ENCODE measurements around the gene BCL11B.

BCL11B gene

GRCh38 chr14:99155173-99156089 lies 116.6 kb downstream of the BCL11B start:
- DNase-seq = no peak

GRCh38 chr14:99150236-99150635 lies 121.8 kb downstream of the BCL11B start:
- no peak for DNase-seq

GRCh38 chr14:99148861-99149610 lies 123.0 kb downstream of the BCL11B start:
- DNase-seq = no peak

GRCh38 chr14:99148131-99148530 lies 123.9 kb downstream of the BCL11B start:
- no peak for DNase-seq

- DNase-seq = no peak
Observed at GRCh38 chr14:99147366-99147740, 124.6 kb downstream of the BCL11B start.

GRCh38 chr14:99146616-99147365 lies 125.2 kb downstream of the BCL11B start:
- no peak for DNase-seq

- DNase-seq = no peak
Observed at GRCh38 chr14:99145307-99145706, 126.7 kb downstream of the BCL11B start.

GRCh38 chr14:99143793-99144192 lies 128.2 kb downstream of the BCL11B start:
- DNase-seq = no peak

- DNase-seq = no peak
Observed at GRCh38 chr14:99143126-99143525, 128.9 kb downstream of the BCL11B start.

- no peak for DNase-seq
Observed at GRCh38 chr14:99141236-99141635, 130.8 kb downstream of the BCL11B start.

GRCh38 chr14:99138999-99139865 lies 132.8 kb downstream of the BCL11B start:
- DNase-seq = no peak

GRCh38 chr14:99137913-99138571 lies 134.0 kb downstream of the BCL11B start:
- DNase-seq = peak; percentile 33

GRCh38 chr14:99137001-99137700 lies 134.8 kb downstream of the BCL11B start:
- DNase-seq = no peak

- no peak for DNase-seq
Observed at GRCh38 chr14:99136401-99136800, 135.6 kb downstream of the BCL11B start.

- DNase-seq = no peak
Observed at GRCh38 chr14:99136047-99136400, 136.0 kb downstream of the BCL11B start.

GRCh38 chr14:99134516-99135046 lies 137.4 kb downstream of the BCL11B start:
- DNase-seq = no peak

GRCh38 chr14:99133636-99134515 lies 138.1 kb downstream of the BCL11B start:
- DNase-seq = no peak

- no peak for DNase-seq
Observed at GRCh38 chr14:99132821-99133635, 139.0 kb downstream of the BCL11B start.
